H1 (cell line): Measurements from ENCODE around the gene KANSL1. TPM values are rescaled to one million over a fixed set of nuclear protein-coding genes. Genes with fewer than 3 reads are reported as not detected.

Experiments
- RAD21 ChIP-seq, 2 experiments: IDR thresholded peaks in 1 of 2; conservative IDR thresholded peaks in 1 of 2; 2 replicates each; pipeline ENCODE4 v1.6.1; 2011; ENCODE audit warnings: low read depth in 2 of 2, low read length in 2 of 2, improper control_type of control experiment in 1 of 2, inconsistent platforms in 1 of 2, mild to moderate bottlenecking in 1 of 2, moderate library complexity in 1 of 2
- polyA plus RNA-seq, 7 experiments: library from polyadenylated mRNA; depleted of rRNA in 3 of 7; stranded (reverse) in 5 of 7; unstranded in 2 of 7; fragments of >200 nt in 5 of 7; fragments of 200-250 nt in 2 of 7; gene quantifications; 1 replicate in 5 of 7; 2 replicates in 1 of 7; 4 replicates in 1 of 7; pipeline versions ENCODE4 v1.2.1 to v1.2.3, GENCODE V29; 2011 to 2013; ENCODE audit warnings: missing spikeins in 2 of 7, mixed read lengths in 2 of 7
- total RNA-seq: library from RNA; stranded (reverse); fragmentation: NEBNext Ultra II Directional; extraction: Animal tissue kit (Norgen Biotek cat#: 25700); gene quantifications from 2 replicates; pipeline ENCODE4 v1.2.1, GENCODE V29; 2021
- TF ChIP-seq, protein P1 (sequence below), 3 experiments: IDR thresholded peaks; 1 replicate in 2 of 3; 2 replicates in 1 of 3; pipeline versions ENCODE4 v1.5.1 to v1.6.1; 2011; ENCODE audit warnings: low read length in 3 of 3, mild to moderate bottlenecking in 3 of 3, inconsistent platforms in 2 of 3, low read depth in 1 of 3, moderate library complexity in 1 of 3; ENCODE audit not compliant: insufficient read depth in 1 of 3; ENCODE audit errors: control extremely low read depth in 1 of 3
- TF ChIP-seq, protein P2 (sequence below): IDR thresholded peaks from 2 replicates; pipeline ENCODE4 v1.6.1; 2011; ENCODE audit warnings: low read length, improper control_type of control experiment

The KANSL1 gene
- total and polyA plus RNA-seq, 2 of the 8 experiments (the other 6 are each of a cell fraction or from before 2014, with no cell fraction given), result 34.0 to 128 TPM

GRCh38 chr17:45992904-45993303, 200.3 kb downstream of the KANSL1 start (continued):
- TF ChIP-seq, protein P1, sequence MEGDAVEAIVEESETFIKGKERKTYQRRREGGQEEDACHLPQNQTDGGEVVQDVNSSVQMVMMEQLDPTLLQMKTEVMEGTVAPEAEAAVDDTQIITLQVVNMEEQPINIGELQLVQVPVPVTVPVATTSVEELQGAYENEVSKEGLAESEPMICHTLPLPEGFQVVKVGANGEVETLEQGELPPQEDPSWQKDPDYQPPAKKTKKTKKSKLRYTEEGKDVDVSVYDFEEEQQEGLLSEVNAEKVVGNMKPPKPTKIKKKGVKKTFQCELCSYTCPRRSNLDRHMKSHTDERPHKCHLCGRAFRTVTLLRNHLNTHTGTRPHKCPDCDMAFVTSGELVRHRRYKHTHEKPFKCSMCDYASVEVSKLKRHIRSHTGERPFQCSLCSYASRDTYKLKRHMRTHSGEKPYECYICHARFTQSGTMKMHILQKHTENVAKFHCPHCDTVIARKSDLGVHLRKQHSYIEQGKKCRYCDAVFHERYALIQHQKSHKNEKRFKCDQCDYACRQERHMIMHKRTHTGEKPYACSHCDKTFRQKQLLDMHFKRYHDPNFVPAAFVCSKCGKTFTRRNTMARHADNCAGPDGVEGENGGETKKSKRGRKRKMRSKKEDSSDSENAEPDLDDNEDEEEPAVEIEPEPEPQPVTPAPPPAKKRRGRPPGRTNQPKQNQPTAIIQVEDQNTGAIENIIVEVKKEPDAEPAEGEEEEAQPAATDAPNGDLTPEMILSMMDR (IDR thresholded peaks at IDR 0.05; ENCODE audit: control extremely low read depth in 1 of 3, insufficient read depth in 1 of 3, low read depth in 1 of 3, low read length in 3 of 3), result no peak
- 0 out of 4 replicates have a peak, but pooled peaks of 1 of the 2 experiments have one; percentile 3 for TF ChIP-seq RAD21 (IDR thresholded peaks at IDR 0.05 in 1 of 2, conservative IDR thresholded peaks at IDR 0.05 in 1 of 2; ENCODE audit: low read depth in 2 of 2, low read length in 2 of 2)
- TF ChIP-seq, protein P2, sequence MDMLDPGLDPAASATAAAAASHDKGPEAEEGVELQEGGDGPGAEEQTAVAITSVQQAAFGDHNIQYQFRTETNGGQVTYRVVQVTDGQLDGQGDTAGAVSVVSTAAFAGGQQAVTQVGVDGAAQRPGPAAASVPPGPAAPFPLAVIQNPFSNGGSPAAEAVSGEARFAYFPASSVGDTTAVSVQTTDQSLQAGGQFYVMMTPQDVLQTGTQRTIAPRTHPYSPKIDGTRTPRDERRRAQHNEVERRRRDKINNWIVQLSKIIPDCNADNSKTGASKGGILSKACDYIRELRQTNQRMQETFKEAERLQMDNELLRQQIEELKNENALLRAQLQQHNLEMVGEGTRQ, result no peak
